Osteoblast (primary cell): ENCODE results near the gene THOC2. TPM values are rescaled to one million over a fixed set of nuclear protein-coding genes. Genes with fewer than 3 reads are reported as not detected.
"Not testable (repeated sequence)": the region's sequence is repeated elsewhere in the genome, so short reads cannot be mapped to it uniquely, and the experiment has no call there.

Experiments
- DNase-seq: peaks from one replicate; pipeline ENCODE4 v3.0.0; 2011; ENCODE audit warnings: low spot score, mixed read lengths; ENCODE audit not compliant: insufficient read length; ENCODE audit errors: missing footprints
- H2AFZ ChIP-seq: 2 replicates; pipeline ENCODE4 v1.6.0; 2011; ENCODE audit warnings: mild to moderate bottlenecking, low read length
- H3K27ac ChIP-seq: 2 replicates; pipeline ENCODE4 v1.5.1; 2011; ENCODE audit warnings: mild to moderate bottlenecking, low read depth, low read length, moderate library complexity
- H3K27me3 ChIP-seq: 2 replicates; pipeline ENCODE4 v1.6.0; 2012; ENCODE audit warnings: mild to moderate bottlenecking, control low read depth, inconsistent platforms, low read length, moderate library complexity; ENCODE audit not compliant: insufficient read depth
- H3K36me3 ChIP-seq: 2 replicates; pipeline ENCODE4 v1.5.1; 2011; ENCODE audit warnings: mild to moderate bottlenecking, low read length, control low read depth, moderate library complexity; ENCODE audit not compliant: insufficient read depth
- H3K4me1 ChIP-seq: 2 replicates; pipeline ENCODE4 v1.5.1; 2011; ENCODE audit warnings: mild to moderate bottlenecking, low read length, control low read depth, moderate library complexity; ENCODE audit not compliant: insufficient read depth
- H3K4me2 ChIP-seq: 2 replicates; pipeline ENCODE4 v1.6.0; 2011; ENCODE audit warnings: mild to moderate bottlenecking, low read length; ENCODE audit not compliant: insufficient read depth
- H3K4me3 ChIP-seq: fragments of 200-600 bp; sonication (generic); 3 replicates; pipeline ENCODE4 v1.5.1; 2012; ENCODE audit warnings: mild to moderate bottlenecking, low read length, inconsistent platforms; ENCODE audit not compliant: insufficient read depth
- H3K79me2 ChIP-seq: 2 replicates; pipeline ENCODE4 v1.6.0; 2012; ENCODE audit warnings: mild to moderate bottlenecking, low read length, control low read depth, inconsistent platforms; ENCODE audit not compliant: insufficient read depth
- H3K9me3 ChIP-seq: 2 replicates; pipeline ENCODE4 v1.5.1; 2011; ENCODE audit warnings: low read depth, low read length, control low read depth
- H4K20me1 ChIP-seq: 2 replicates; pipeline ENCODE4 v1.6.0; 2012; ENCODE audit warnings: mild to moderate bottlenecking, low read length, control low read depth; ENCODE audit not compliant: insufficient read depth
- total RNA-seq: library from RNA; depleted of rRNA; stranded (reverse); fragments of >200 nt; gene quantifications from 2 replicates; pipeline ENCODE4 v1.2.3, GENCODE V29; 2012
- TF ChIP-seq, protein P1 (sequence below): IDR thresholded peaks from 2 replicates; pipeline ENCODE4 v1.5.1; 2011; ENCODE audit warnings: mild to moderate bottlenecking, low read depth, low read length, moderate library complexity; ENCODE audit errors: extremely low read depth

THOC2 gene
- total RNA-seq, 1 donor, result 71.7 TPM

DNA sequence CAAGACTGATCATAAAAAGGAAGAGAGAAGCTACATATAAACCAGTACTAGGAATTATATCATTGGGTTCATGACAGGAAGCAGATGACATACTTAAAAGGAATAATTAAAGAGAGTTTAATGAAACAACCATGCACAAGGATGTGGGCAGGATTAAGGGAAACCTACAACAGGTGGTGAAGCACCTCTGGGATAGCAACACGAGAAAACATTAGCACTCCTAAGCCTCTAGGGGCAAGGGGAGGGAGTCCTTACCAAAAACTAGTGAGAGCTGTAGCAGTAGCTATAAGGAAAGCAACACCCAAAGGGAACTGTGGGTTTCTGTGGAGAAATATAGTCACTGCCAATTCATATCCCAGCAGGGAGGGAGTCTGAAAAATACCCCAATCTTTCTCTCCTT, 7.2 kb upstream of the THOC2 start:
- Histone ChIP-seq H3K79me2 (no peaks in the 10 kb centered on the region), H3K4me2 (no peak overlapping the region), H3K4me1 (peaks cover 5% of the 10 kb centered on the region), H3K27me3 (no peaks in the 10 kb centered on the region), H3K9me3 (no peaks in the 10 kb centered on the region), H3K36me3 (no peaks in the 10 kb centered on the region), H3K4me3 (no peak overlapping the region), H2AFZ (no peak overlapping the region), H3K27ac (no peak overlapping the region), H4K20me1 (no peaks in the 10 kb centered on the region)
- DNase-seq, result no peak
- TF ChIP-seq, protein P1, sequence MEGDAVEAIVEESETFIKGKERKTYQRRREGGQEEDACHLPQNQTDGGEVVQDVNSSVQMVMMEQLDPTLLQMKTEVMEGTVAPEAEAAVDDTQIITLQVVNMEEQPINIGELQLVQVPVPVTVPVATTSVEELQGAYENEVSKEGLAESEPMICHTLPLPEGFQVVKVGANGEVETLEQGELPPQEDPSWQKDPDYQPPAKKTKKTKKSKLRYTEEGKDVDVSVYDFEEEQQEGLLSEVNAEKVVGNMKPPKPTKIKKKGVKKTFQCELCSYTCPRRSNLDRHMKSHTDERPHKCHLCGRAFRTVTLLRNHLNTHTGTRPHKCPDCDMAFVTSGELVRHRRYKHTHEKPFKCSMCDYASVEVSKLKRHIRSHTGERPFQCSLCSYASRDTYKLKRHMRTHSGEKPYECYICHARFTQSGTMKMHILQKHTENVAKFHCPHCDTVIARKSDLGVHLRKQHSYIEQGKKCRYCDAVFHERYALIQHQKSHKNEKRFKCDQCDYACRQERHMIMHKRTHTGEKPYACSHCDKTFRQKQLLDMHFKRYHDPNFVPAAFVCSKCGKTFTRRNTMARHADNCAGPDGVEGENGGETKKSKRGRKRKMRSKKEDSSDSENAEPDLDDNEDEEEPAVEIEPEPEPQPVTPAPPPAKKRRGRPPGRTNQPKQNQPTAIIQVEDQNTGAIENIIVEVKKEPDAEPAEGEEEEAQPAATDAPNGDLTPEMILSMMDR, result no peak

DNA sequence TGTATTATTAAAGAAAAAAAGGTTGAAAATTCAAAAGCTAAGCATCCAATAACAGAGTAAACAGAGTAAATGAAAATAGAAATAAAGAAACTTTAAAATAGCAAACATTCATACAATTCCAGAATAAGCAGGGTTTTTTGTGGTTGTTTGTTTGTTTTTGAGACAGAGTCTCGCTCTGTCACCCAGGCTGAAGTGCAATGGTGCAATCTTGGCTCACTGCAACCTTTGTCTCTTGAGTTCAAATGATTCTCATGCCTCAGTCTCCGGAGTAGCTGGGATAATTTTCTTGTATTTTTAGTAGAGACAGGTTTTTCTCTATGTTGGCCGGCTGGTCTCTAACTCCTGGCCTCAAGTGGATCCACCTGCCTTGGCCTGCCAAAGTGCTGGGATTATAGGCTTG, 6.6 kb upstream of the THOC2 start:
- Histone ChIP-seq H2AFZ (no peak overlapping the region), H3K9me3 (no peaks in the 10 kb centered on the region), H3K4me2 (no peak overlapping the region), H3K79me2 (no peaks in the 10 kb centered on the region), H3K4me1 (peaks cover 5% of the 10 kb centered on the region), H4K20me1 (no peaks in the 10 kb centered on the region), H3K4me3 (no peak overlapping the region), H3K27me3 (no peaks in the 10 kb centered on the region), H3K27ac (no peak overlapping the region), H3K36me3 (no peaks in the 10 kb centered on the region)
- DNase-seq, result no peak
- TF ChIP-seq, protein P1, result no peak

DNA sequence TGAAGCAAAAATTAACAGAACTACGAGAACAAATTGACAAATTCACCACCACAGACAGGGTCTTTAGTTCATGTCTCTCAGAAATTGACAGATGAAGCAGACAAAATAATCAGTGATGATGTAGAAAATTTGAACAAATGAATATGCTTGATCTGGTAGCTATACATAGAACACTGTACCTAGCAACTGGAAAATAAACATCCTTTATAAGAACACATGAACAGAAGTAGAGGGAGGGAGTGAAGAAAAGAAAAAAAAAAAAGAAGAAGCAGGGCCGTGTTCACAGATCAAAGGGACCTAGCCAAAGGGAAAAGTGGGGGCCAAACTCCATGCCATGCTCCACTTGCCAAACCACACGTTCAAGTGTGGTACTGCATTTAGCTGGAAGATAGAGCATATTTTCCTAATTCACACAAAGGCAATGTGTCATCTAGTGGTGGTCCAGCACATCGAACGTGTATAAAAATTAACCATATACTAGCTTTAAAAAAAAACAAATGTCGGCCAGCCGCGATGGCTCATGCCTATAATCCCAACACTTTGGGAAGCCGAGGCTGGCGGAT, 5.6 kb upstream of the THOC2 start:
- no peak overlapping the region for H3K27ac ChIP-seq
- no peaks in the 10 kb centered on the region for H3K36me3 ChIP-seq
- TF ChIP-seq, protein P1, result peak; percentile 5
- H2AFZ ChIP-seq, result no peak overlapping the region
- no peaks in the 10 kb centered on the region for H4K20me1 ChIP-seq
- peak; percentile 27 for DNase-seq
- no peaks in the 10 kb centered on the region for H3K9me3 ChIP-seq
- H3K4me2 ChIP-seq, result no peak overlapping the region
- H3K27me3 ChIP-seq, result no peaks in the 10 kb centered on the region
- no peaks in the 10 kb centered on the region for H3K79me2 ChIP-seq
- peaks cover 5% of the 10 kb centered on the region for H3K4me1 ChIP-seq
- no peak overlapping the region for H3K4me3 ChIP-seq

DNA sequence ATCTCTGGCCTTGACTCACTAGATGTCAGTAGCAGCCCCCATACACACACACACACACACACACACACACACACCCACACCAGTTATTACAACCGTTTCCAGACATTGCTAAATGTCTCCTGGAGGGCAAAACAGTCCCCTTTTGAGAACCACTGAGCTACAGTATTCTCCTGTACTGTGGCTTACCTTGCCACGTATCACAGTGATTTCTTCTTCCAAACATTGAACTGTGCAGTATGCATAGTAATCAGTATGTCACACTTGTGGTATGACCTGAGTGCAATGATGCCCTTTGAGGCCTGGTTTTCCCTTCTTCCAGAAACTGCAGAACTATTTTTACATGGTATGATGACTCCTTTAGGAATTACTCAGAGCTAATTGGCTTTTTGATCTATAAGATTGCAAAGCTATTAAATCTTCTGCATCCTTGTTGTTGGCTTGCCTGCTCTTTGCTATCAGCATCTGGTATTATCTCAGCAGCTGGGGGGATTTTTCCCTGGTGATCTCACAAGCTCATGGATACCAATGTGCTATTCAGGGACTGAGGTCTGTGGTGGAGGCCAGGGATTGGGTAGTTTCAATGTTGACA, 3.6 kb upstream of the THOC2 start:
- peak overlapping the region; percentile 3 for H3K27ac ChIP-seq
- H2AFZ ChIP-seq, result no peak overlapping the region
- peak; percentile 87 for DNase-seq

DNA sequence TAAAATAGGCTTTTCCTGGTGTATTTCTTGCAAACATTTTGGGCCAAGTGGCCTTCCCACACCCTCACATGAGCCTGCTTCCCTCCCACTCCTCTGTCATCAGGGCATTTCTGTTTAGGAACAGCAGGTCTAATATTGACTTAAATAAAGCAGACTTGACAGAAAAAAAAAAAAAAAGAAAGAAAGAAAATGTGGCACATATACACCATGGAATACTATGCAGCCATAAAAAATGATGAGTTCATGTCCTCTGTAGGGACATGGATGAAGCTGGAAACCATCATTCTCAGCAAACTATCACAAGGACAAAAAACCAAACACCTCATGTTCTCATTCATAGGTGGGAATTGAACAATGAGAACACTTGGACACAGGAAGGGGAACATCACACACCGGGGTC, 2.3 kb upstream of the THOC2 start:
- not testable (repeated sequence) for H4K20me1 ChIP-seq, H3K27me3 ChIP-seq, H3K4me1 ChIP-seq, DNase-seq, H3K9me3 ChIP-seq, H3K4me3 ChIP-seq, H3K36me3 ChIP-seq, H2AFZ ChIP-seq, H3K27ac ChIP-seq, H3K4me2 ChIP-seq
- H3K79me2 ChIP-seq, result peaks cover 27% of the 10 kb centered on the region

More for the DNA sequence above, 3.6 kb upstream of the THOC2 start:
- no peak overlapping the region for H3K4me3 ChIP-seq
- no peaks in the 10 kb centered on the region for H3K36me3 ChIP-seq
- peaks cover 1% of the 10 kb centered on the region for H4K20me1 ChIP-seq
- H3K27me3 ChIP-seq, result no peaks in the 10 kb centered on the region
- H3K4me1 ChIP-seq, result peaks cover 5% of the 10 kb centered on the region
- H3K9me3 ChIP-seq, result no peaks in the 10 kb centered on the region
- H3K79me2 ChIP-seq, result peaks cover 14% of the 10 kb centered on the region
- H3K4me2 ChIP-seq, result no peak overlapping the region
- TF ChIP-seq, protein P1, result no peak

DNA sequence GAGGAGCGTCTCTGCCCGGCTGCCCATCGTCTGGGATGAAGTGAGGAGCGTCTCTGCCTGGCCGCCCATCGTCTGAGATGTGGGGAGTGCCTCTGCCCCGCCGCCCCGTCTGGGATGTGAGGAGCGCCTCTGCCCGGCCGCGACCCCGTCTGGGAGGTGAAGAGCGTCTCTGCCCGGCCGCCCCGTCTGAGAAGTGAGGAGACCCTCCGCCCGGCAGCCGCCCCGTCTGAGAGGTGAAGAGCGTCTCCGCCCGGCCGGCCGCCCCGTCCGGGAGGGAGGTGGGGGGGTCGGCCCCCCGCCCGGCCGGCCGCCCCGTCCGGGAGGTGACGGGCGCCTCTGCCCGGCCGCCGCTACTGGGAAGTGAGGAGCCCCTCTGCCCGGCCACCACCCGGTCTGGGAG, 1.2 kb upstream of the THOC2 start:
- H3K4me3 ChIP-seq, H3K27me3 ChIP-seq: not testable (repeated sequence)
- H3K79me2 ChIP-seq, result peaks cover 38% of the 10 kb centered on the region

More for the DNA sequence above, 1.2 kb upstream of the THOC2 start:
- not testable (repeated sequence) for H3K27ac ChIP-seq, H2AFZ ChIP-seq, DNase-seq, H3K4me1 ChIP-seq, H3K4me2 ChIP-seq, H4K20me1 ChIP-seq, H3K9me3 ChIP-seq, H3K36me3 ChIP-seq
